HCT116 (cell line): ENCODE data around the gene CCND2.

Experiments used
- EZH2 ChIP-seq: fragments of 200-600 bp; sonication (generic); IDR thresholded peaks from 2 replicates; pipeline ENCODE4 v1.6.1; 2017; ENCODE audit warnings: antibody characterized with exemption, mixed run types
- EZH2phosphoT487 ChIP-seq: fragments of 200-600 bp; IDR thresholded peaks from 2 replicates; pipeline ENCODE4 v1.6.1; 2018; ENCODE audit warnings: antibody characterized with exemption, borderline replicate concordance
- POLR2A ChIP-seq: IDR thresholded peaks from 2 replicates; pipeline ENCODE4 v1.7.0; 2011; ENCODE audit warnings: borderline replicate concordance; ENCODE audit not compliant: insufficient read depth, insufficient read length; ENCODE audit errors: extremely low read depth
- POLR2AphosphoS5 ChIP-seq: IDR thresholded peaks from 2 replicates; pipeline ENCODE4 v1.6.1; 2011; ENCODE audit warnings: mild to moderate bottlenecking, low read depth, low read length, moderate library complexity
- SP1 ChIP-seq: IDR thresholded peaks from 2 replicates; pipeline ENCODE4 v1.6.1; 2012; ENCODE audit warnings: low read depth
- TCF7L2 ChIP-seq: IDR thresholded peaks from 2 replicates; pipeline ENCODE4 v1.7.0; 2011; ENCODE audit warnings: borderline replicate concordance, inconsistent platforms; ENCODE audit not compliant: insufficient read depth, insufficient read length; ENCODE audit errors: extremely low read depth
- YY1 ChIP-seq: IDR thresholded peaks from 2 replicates; pipeline ENCODE4 v1.6.1; 2011; ENCODE audit warnings: low read length, low read depth, moderate library complexity, mild to moderate bottlenecking; ENCODE audit not compliant: insufficient replicate concordance; ENCODE audit errors: extremely low read depth
- ZNF274 ChIP-seq: fragments of 200-500 bp; sonication (Bioruptor generic); IDR thresholded peaks from 2 replicates; pipeline ENCODE4 v1.6.1; 2014; ENCODE audit warnings: mild to moderate bottlenecking, low read depth, low read length, inconsistent platforms
- TF ChIP-seq, protein P1 (sequence below), 3 experiments: fragments of 200-600 bp in 1 of 3; sonication (generic) in 1 of 3; IDR thresholded peaks in 2 of 3; conservative IDR thresholded peaks in 1 of 3; 2 replicates each; pipeline ENCODE4 v1.5.1; 2012 to 2017; ENCODE audit warnings: low read depth in 2 of 3, low read length in 2 of 3, antibody characterized with exemption in 1 of 3, borderline replicate concordance in 1 of 3, control low read depth in 1 of 3, mild to moderate bottlenecking in 1 of 3, mixed read lengths in 1 of 3, mixed run types in 1 of 3, moderate library complexity in 1 of 3; ENCODE audit not compliant: insufficient read depth in 1 of 3
- TF ChIP-seq, protein P2 (sequence below): IDR thresholded peaks from 2 replicates; pipeline ENCODE4 v1.6.1; 2012
- TF ChIP-seq, protein P3 (sequence below): IDR thresholded peaks from 2 replicates; pipeline ENCODE4 v1.6.1; 2012

DNA sequence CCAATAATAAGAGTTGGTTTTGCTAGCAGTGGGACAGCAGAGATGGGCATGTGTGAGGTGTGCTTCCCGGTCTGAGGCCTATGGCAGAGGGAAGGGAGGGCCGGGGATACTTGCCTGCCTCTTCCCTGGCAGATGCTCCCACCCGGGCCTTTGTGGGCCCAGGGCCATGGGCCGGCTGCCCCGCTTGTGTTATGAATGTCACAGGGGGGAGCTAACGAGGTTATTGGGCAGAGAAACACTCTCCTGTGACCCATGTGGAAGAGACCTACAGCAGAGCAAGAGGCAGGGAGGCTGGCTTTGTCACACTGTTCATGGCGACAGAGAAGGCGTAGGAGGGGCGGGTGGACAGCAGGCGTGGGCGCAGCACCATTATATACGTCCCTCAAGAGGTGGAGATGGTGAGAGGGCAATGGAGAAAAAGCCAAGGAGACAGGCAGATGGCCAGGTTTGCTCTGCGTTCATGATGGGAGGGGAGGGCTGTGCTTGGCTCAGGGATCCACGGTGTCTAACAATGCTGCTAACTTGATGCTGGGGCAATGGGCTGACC is 13.3 kb downstream of the CCND2 start:
- TF ChIP-seq EZH2phosphoT487 (no peak), SP1 (no peak), TCF7L2 (no peak), YY1 (no peak), ZNF274 (no peak), POLR2A (no peak), EZH2 (no peak), POLR2AphosphoS5 (no peak)
- TF ChIP-seq, protein P1, sequence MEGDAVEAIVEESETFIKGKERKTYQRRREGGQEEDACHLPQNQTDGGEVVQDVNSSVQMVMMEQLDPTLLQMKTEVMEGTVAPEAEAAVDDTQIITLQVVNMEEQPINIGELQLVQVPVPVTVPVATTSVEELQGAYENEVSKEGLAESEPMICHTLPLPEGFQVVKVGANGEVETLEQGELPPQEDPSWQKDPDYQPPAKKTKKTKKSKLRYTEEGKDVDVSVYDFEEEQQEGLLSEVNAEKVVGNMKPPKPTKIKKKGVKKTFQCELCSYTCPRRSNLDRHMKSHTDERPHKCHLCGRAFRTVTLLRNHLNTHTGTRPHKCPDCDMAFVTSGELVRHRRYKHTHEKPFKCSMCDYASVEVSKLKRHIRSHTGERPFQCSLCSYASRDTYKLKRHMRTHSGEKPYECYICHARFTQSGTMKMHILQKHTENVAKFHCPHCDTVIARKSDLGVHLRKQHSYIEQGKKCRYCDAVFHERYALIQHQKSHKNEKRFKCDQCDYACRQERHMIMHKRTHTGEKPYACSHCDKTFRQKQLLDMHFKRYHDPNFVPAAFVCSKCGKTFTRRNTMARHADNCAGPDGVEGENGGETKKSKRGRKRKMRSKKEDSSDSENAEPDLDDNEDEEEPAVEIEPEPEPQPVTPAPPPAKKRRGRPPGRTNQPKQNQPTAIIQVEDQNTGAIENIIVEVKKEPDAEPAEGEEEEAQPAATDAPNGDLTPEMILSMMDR (IDR thresholded peaks at IDR 0.05 in 2 of 3, conservative IDR thresholded peaks at IDR 0.05 in 1 of 3; ENCODE audit: borderline replicate concordance in 1 of 3, insufficient read depth in 1 of 3, low read depth in 2 of 3, low read length in 2 of 3), result no peak
- TF ChIP-seq, protein P2, sequence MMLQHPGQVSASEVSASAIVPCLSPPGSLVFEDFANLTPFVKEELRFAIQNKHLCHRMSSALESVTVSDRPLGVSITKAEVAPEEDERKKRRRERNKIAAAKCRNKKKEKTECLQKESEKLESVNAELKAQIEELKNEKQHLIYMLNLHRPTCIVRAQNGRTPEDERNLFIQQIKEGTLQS, result no peak
- TF ChIP-seq, protein P3, sequence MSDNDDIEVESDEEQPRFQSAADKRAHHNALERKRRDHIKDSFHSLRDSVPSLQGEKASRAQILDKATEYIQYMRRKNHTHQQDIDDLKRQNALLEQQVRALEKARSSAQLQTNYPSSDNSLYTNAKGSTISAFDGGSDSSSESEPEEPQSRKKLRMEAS, result no peak
